ENCODE measurements around the gene TIMP3. TPM values are rescaled to one million over a fixed set of nuclear protein-coding genes. Genes with fewer than 3 reads are reported as not detected.
"Not testable (repeated sequence)": the region's sequence is repeated elsewhere in the genome, so short reads cannot be mapped to it uniquely, and the experiment has no call there.

The TIMP3 gene
- total RNA-seq, 1 donor from 2014 or later: 15.2 TPM

DNA sequence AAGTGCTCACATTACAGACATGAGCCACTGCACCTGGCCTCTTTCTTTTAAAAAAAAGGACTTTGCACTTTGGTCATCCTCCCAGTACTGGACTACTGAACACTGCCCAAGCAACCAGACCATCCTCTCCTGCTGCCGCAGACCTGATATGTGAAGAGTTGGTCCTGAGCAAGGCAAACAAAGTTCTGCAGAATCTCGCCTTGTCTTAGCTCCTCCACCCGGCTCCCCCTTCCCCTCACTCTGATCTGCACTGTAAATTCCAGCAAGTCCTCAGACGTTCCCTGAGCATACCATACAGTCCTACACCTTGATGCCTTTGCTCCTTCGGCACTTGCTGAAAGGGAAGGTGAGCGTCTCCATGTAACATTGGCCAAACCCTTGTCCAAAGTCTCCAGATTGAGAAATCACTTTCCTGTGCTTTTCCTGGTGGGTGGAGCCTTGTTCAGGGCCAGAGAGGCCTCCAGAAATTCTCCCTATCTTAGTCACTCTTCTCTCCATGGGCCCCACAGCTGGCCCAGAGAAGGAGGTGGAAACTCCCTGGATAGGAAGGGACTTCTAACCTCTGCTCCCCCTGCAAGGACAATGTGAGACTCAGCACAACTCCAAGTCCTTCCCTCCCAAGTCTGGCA is 47.0 kb upstream of the TIMP3 start:
- Mint-ChIP-seq H3K27ac (ENCODE audit: unreplicated experiment) (no peak overlapping the region), H3K9me3 (ENCODE audit: unreplicated experiment) (peaks cover 5% of the 10 kb centered on the region), H3K27me3 (ENCODE audit: unreplicated experiment) (peaks cover 5% of the 10 kb centered on the region), H3K36me3 (ENCODE audit: unreplicated experiment) (no peaks in the 10 kb centered on the region), H3K4me3 (ENCODE audit: unreplicated experiment) (no peak overlapping the region), H3K4me1 (ENCODE audit: low read depth, unreplicated experiment) (no peaks in the 10 kb centered on the region)
- TF ChIP-seq, protein P1, sequence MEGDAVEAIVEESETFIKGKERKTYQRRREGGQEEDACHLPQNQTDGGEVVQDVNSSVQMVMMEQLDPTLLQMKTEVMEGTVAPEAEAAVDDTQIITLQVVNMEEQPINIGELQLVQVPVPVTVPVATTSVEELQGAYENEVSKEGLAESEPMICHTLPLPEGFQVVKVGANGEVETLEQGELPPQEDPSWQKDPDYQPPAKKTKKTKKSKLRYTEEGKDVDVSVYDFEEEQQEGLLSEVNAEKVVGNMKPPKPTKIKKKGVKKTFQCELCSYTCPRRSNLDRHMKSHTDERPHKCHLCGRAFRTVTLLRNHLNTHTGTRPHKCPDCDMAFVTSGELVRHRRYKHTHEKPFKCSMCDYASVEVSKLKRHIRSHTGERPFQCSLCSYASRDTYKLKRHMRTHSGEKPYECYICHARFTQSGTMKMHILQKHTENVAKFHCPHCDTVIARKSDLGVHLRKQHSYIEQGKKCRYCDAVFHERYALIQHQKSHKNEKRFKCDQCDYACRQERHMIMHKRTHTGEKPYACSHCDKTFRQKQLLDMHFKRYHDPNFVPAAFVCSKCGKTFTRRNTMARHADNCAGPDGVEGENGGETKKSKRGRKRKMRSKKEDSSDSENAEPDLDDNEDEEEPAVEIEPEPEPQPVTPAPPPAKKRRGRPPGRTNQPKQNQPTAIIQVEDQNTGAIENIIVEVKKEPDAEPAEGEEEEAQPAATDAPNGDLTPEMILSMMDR (IDR thresholded peaks at IDR 0.05; ENCODE audit: partially characterized antibody, unreplicated experiment): no peak
- no peak for DNase-seq

DNA sequence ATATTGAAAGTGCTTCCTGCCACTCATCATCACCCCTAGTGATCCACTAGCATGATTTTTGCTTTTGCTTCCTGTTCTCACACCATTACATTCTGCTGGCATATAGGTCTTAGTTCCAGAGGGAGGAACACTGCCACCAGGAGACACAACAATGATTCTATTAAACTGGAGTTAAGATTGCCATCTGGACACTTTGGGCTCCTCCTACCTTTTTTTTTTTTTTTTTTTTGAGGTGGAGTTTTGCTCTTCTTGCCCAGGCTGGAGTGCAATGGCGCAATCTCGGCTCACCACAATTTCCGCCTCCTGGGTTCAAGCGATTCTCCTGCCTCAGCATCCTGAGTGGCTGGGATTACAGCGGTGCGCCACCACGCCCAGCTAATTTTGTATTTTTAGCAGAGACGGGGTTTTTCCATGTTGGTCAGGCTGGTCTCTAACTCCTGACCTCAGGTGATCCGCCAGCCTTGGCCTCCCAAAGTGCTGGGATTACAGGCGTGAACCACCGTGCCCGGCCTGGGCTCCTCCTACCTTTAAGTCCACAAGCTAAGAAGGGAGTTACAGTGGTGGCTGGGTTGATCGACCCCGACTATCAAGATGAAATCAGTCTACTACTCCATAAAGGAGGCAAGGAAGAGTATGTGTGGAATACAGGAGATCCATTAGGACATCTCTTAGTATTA is 44.3 kb upstream of the TIMP3 start:
- not testable (repeated sequence) for H3K9me3 Mint-ChIP-seq (ENCODE audit: unreplicated experiment); H3K27ac Mint-ChIP-seq (ENCODE audit: unreplicated experiment); H3K4me3 Mint-ChIP-seq (ENCODE audit: unreplicated experiment); H3K36me3 Mint-ChIP-seq (ENCODE audit: unreplicated experiment); DNase-seq; H3K27me3 Mint-ChIP-seq (ENCODE audit: unreplicated experiment); H3K4me1 Mint-ChIP-seq (ENCODE audit: low read depth, unreplicated experiment)

DNA sequence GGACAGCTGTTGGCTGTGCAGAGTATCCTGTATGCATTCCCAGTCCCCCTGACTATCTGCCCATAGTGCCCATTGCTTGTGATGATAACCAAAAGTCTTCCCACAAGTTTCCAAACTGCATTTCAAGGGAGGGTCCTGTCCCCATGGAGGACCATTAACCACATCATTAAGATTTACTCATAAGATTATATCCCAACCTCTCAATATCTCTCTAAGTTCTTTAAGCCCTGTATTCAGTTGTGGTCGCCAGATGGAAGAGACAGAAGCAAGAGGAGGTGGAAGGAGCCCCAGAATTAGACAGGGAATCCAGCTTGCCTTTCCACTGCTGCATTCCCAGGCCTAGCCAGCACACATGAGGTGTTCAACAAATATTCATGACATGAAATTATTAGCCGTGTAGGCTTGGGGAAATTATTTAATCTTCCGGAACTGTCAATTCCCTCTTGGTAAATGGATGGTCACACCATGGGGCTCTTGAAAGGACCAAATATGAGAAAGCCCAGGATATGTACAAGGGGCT is 42.6 kb upstream of the TIMP3 start:
- no peak overlapping the region for H3K27ac Mint-ChIP-seq (ENCODE audit: unreplicated experiment)
- peaks cover 2% of the 10 kb centered on the region for H3K9me3 Mint-ChIP-seq (ENCODE audit: unreplicated experiment)
- no peak for DNase-seq
- H3K4me3 Mint-ChIP-seq (ENCODE audit: unreplicated experiment): no peak overlapping the region
- TF ChIP-seq, protein P1 (IDR thresholded peaks at IDR 0.05; ENCODE audit: partially characterized antibody, unreplicated experiment): no peak
- no peaks in the 10 kb centered on the region for H3K36me3 Mint-ChIP-seq (ENCODE audit: unreplicated experiment)
- no peaks in the 10 kb centered on the region for H3K4me1 Mint-ChIP-seq (ENCODE audit: low read depth, unreplicated experiment)
- peaks cover 3% of the 10 kb centered on the region for H3K27me3 Mint-ChIP-seq (ENCODE audit: unreplicated experiment)

- peaks cover 3% of the 10 kb centered on the region for H3K27me3 Mint-ChIP-seq (ENCODE audit: unreplicated experiment)
- TF ChIP-seq, protein P1 (IDR thresholded peaks at IDR 0.05; ENCODE audit: partially characterized antibody, unreplicated experiment): no peak
- H3K27ac Mint-ChIP-seq (ENCODE audit: unreplicated experiment): no peak overlapping the region
- peaks cover 2% of the 10 kb centered on the region for H3K9me3 Mint-ChIP-seq (ENCODE audit: unreplicated experiment)
- no peak for DNase-seq
- no peak overlapping the region for H3K4me3 Mint-ChIP-seq (ENCODE audit: unreplicated experiment)
- H3K4me1 Mint-ChIP-seq (ENCODE audit: low read depth, unreplicated experiment): no peaks in the 10 kb centered on the region
- H3K36me3 Mint-ChIP-seq (ENCODE audit: unreplicated experiment): no peaks in the 10 kb centered on the region
These were observed 41.1 kb upstream of the TIMP3 start for GRCh38 chr22:32760396-32760795.

DNA sequence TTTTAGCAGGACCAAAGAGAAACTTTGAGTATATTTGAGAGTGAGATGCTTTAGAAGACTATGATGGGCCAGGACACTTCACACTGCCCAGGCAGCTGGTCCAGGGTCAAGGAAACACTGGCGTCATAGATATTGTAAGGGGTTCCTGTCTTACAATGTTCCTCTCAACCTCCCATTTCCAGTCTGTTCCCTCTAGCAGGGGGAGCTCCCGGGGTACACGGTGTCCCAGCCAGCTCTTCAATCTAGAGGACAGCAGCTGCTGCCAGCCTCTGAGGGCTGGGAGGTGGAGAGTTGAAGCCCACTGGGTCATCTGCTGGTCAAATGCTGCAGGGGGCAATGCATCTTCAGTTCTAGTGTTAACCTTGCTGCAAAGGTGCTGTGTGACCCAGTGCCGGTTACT is 40.7 kb upstream of the TIMP3 start:
- Mint-ChIP-seq H3K9me3 (ENCODE audit: unreplicated experiment) (peaks cover 2% of the 10 kb centered on the region), H3K4me3 (ENCODE audit: unreplicated experiment) (no peak overlapping the region)
- DNase-seq: no peak

More for the DNA sequence above, 40.7 kb upstream of the TIMP3 start:
- peaks cover 3% of the 10 kb centered on the region for H3K27me3 Mint-ChIP-seq (ENCODE audit: unreplicated experiment)
- H3K4me1 Mint-ChIP-seq (ENCODE audit: low read depth, unreplicated experiment): no peaks in the 10 kb centered on the region
- H3K27ac Mint-ChIP-seq (ENCODE audit: unreplicated experiment): no peak overlapping the region
- no peaks in the 10 kb centered on the region for H3K36me3 Mint-ChIP-seq (ENCODE audit: unreplicated experiment)
- TF ChIP-seq, protein P1 (IDR thresholded peaks at IDR 0.05; ENCODE audit: partially characterized antibody, unreplicated experiment): no peak

All from glutamatergic neuron (in vitro differentiated cells).